PC-3 (cell line): ENCODE data around the gene SLC10A4. TPM values are rescaled to one million over a fixed set of nuclear protein-coding genes. Genes with fewer than 3 reads are reported as not detected.

Experiments
- ATAC-seq: fragments of 200-7000 bp; cut with Tn5 transposase; 2 replicates; pipeline ENCODE4 v1.9.1; 2020; ENCODE audit warnings: mild to moderate bottlenecking, moderate library complexity
- BruUV-seq: library from RNA; stranded (reverse); fragments of 400-500 nt; replicated peaks from 2 replicates; lab custom pipeline; 2021; lab: Mats Ljungman, UMichigan
- CTCF ChIA-PET: fragments of 300-600 bp; sonication (Branson Sonifier 250); formaldehyde crosslinking; loops from one replicate; lab custom pipeline; 2022; ENCODE audit warnings: antibody characterized with exemption; lab: Charles Lee
- POLR2A ChIA-PET: fragments of 300-600 bp; sonication (Branson Sonifier 250); formaldehyde crosslinking; loops from one replicate; lab custom pipeline; 2022; ENCODE audit warnings: antibody characterized with exemption; ENCODE audit not compliant: unreplicated experiment; lab: Charles Lee
- DNase-seq: peaks from one replicate; pipeline ENCODE4 v3.0.0-alpha.2; 2015
- H2AFZ ChIP-seq: fragments of 300-600 bp; sonication (generic); 2 replicates; pipeline ENCODE4 v1.6.0; 2016; ENCODE audit warnings: antibody characterized with exemption, low read length
- H3F3A ChIP-seq: fragments of 300-600 bp; sonication (generic); one replicate; pipeline ENCODE4 v1.6.0; 2017; ENCODE audit warnings: antibody characterized with exemption, low read length, control low read depth, mild to moderate bottlenecking; ENCODE audit not compliant: unreplicated experiment
- H3K27ac ChIP-seq: fragments of 300-600 bp; sonication (generic); 2 replicates; pipeline ENCODE4 v1.5.1; 2016; ENCODE audit warnings: mild to moderate bottlenecking, low read length
- H3K27me3 ChIP-seq: fragments of 300-600 bp; sonication (generic); 2 replicates; pipeline ENCODE4 v1.6.1; 2016; ENCODE audit warnings: low read length, mixed read lengths
- H3K36me3 ChIP-seq: fragments of 300-600 bp; sonication (generic); 2 replicates; pipeline ENCODE4 v1.6.1; 2016; ENCODE audit warnings: low read depth, mixed run types, low read length, mixed read lengths
- H3K4me1 ChIP-seq: fragments of 300-600 bp; sonication (generic); 2 replicates; pipeline ENCODE4 v1.5.1; 2016; ENCODE audit warnings: low read length; ENCODE audit not compliant: insufficient read depth
- H3K4me2 ChIP-seq: fragments of 300-600 bp; sonication (generic); 2 replicates; pipeline ENCODE4 v1.6.0; 2016; ENCODE audit warnings: low read length
- H3K4me3 ChIP-seq: fragments of 300-600 bp; sonication (generic); 2 replicates; pipeline ENCODE4 v1.5.1; 2016; ENCODE audit warnings: mild to moderate bottlenecking, low read length, mixed read lengths
- H3K79me2 ChIP-seq: fragments of 300-600 bp; sonication (generic); 2 replicates; pipeline ENCODE4 v1.6.1; 2017; ENCODE audit warnings: low read length, mixed read lengths
- H3K9ac ChIP-seq: fragments of 300-600 bp; sonication (generic); 2 replicates; pipeline ENCODE4 v1.6.0; 2016; ENCODE audit warnings: mild to moderate bottlenecking, low read length
- H3K9me2 ChIP-seq: fragments of 300-600 bp; sonication (generic); replicated peaks from 2 replicates; pipeline ENCODE4 v1.6.1; 2016; ENCODE audit warnings: mixed run types, low read length, mixed read lengths
- H3K9me3 ChIP-seq: fragments of 300-600 bp; sonication (generic); 2 replicates; pipeline ENCODE4 v1.6.1; 2016; ENCODE audit warnings: low read length, mixed read lengths
- H4K20me1 ChIP-seq: fragments of 300-600 bp; sonication (generic); 2 replicates; pipeline ENCODE4 v1.6.1; 2016; ENCODE audit warnings: low read length, mixed read lengths
- CTCF ChIP-seq: fragments of 300-600 bp; sonication (generic); conservative IDR thresholded peaks from 2 replicates; pipeline ENCODE4 v1.5.1; 2017; ENCODE audit warnings: antibody characterized with exemption, low read depth, mild to moderate bottlenecking, low read length
- EZH2 ChIP-seq: fragments of 300-600 bp; sonication (generic); IDR thresholded peaks from one replicate; pipeline ENCODE4 v1.6.1; 2017; ENCODE audit warnings: antibody characterized with exemption, mild to moderate bottlenecking, low read length; ENCODE audit not compliant: unreplicated experiment
- EZH2phosphoT487 ChIP-seq: fragments of 300-600 bp; sonication (generic); IDR thresholded peaks from 2 replicates; pipeline ENCODE4 v1.6.1; 2018; ENCODE audit warnings: mild to moderate bottlenecking, antibody characterized with exemption, low read length, borderline replicate concordance
- intact Hi-C: fragments of 100-400 bp; cut with micrococcal nuclease; formaldehyde crosslinking; loops from 2 replicates; pipeline ENCODE4 v1.9.0; 2023
- total RNA-seq: library from RNA; depleted of rRNA; stranded (reverse); fragments of >200 nt; gene quantifications from 2 replicates; pipeline ENCODE4 v1.2.3, GENCODE V29; 2014

The SLC10A4 gene
- total RNA-seq, 1 experiment from 2014 or later, result not detected

- H3K4me2 ChIP-seq, result no peak overlapping the region
Measured at GRCh38 chr4:48484494-48485168, 1.5 kb downstream of the SLC10A4 start.

GRCh38 chr4:48489683-48490011 is 6.5 kb downstream of the SLC10A4 start:
- H3K27me3 ChIP-seq, result no peaks in the 10 kb centered on the region
- intact Hi-C loops, result loop anchor here (10.0 kb wide), 1 partner anchor 65 kb away; no protein-coding TSS in a partner anchor

More at GRCh38 chr4:48484494-48485168, 1.5 kb downstream of the SLC10A4 start:
- Histone ChIP-seq H3K9me3 (no peaks in the 10 kb centered on the region), H4K20me1 (no peaks in the 10 kb centered on the region), H2AFZ (no peak overlapping the region), H3K9me2 (no peaks in the 10 kb centered on the region), H3K27ac (no peak overlapping the region), H3K9ac (no peak overlapping the region), H3K4me1 (no peaks in the 10 kb centered on the region), H3K27me3 (no peaks in the 10 kb centered on the region), H3F3A (no peaks in the 10 kb centered on the region), H3K4me3 (no peak overlapping the region), H3K36me3 (no peaks in the 10 kb centered on the region), H3K79me2 (no peaks in the 10 kb centered on the region)
- CTCF ChIA-PET, result no interaction called here
- ATAC-seq, result no peak
- BruUV-seq, result no TSS peak
- intact Hi-C loops, result loop anchor here (10.0 kb wide), 1 partner anchor 60 kb away; no protein-coding TSS in a partner anchor
- no peak for DNase-seq
- POLR2A ChIA-PET, result no interaction called here
- TF ChIP-seq CTCF (no peak), EZH2phosphoT487 (no peak), EZH2 (no peak)

More at GRCh38 chr4:48489683-48490011, 6.5 kb downstream of the SLC10A4 start:
- H3K9me2 ChIP-seq, result no peaks in the 10 kb centered on the region
- ATAC-seq (no peak), DNase-seq (no peak)
- TF ChIP-seq CTCF (no peak), EZH2 (no peak), EZH2phosphoT487 (no peak)
- CTCF ChIA-PET, result no interaction called here
- no peak overlapping the region for H3K4me2 ChIP-seq
- H3K27ac ChIP-seq, result no peak overlapping the region
- H3K4me1 ChIP-seq, result no peaks in the 10 kb centered on the region
- no peak overlapping the region for H2AFZ ChIP-seq
- H3K36me3 ChIP-seq, result no peaks in the 10 kb centered on the region
- POLR2A ChIA-PET, result no interaction called here
- no peak overlapping the region for H3K4me3 ChIP-seq
- no TSS peak for BruUV-seq
- H3F3A ChIP-seq, result no peaks in the 10 kb centered on the region
- H4K20me1 ChIP-seq, result no peaks in the 10 kb centered on the region
- no peaks in the 10 kb centered on the region for H3K79me2 ChIP-seq
- no peaks in the 10 kb centered on the region for H3K9me3 ChIP-seq
- no peak overlapping the region for H3K9ac ChIP-seq
